Memory B cell (primary cell): ENCODE results near the gene VPS26C.
A peak's percentile ranks its signal among the peaks of the same experiment; 100 is the strongest.
"Not testable (repeated sequence)": the region's sequence is repeated elsewhere in the genome, so short reads cannot be mapped to it uniquely, and the experiment has no call there.

ENCODE experiments used
- ATAC-seq: fragments of 150-1000 bp; cut with Tn5 transposase; 2 replicates; pipeline ENCODE4 v1.10.0; 2021; ENCODE audit warnings: low read depth, mild to moderate bottlenecking, moderate library complexity
- DNase-seq, 2 donors: peaks; one replicate each; pipeline ENCODE4 v3.0.0; 2022; ENCODE audit warnings: low spot score in 2 of 2
- H3K27ac Mint-ChIP-seq: one replicate; pipeline ENCODE4 v1.8.0; 2022; ENCODE audit warnings: mild to moderate bottlenecking, moderate library complexity, mixed read lengths
- H3K27me3 Mint-ChIP-seq: one replicate; pipeline ENCODE4 v1.8.0; 2022; ENCODE audit warnings: mixed read lengths
- H3K36me3 Mint-ChIP-seq: one replicate; pipeline ENCODE4 v1.8.0; 2022; ENCODE audit warnings: mild to moderate bottlenecking, mixed read lengths
- H3K4me1 Mint-ChIP-seq: one replicate; pipeline ENCODE4 v1.8.0; 2022; ENCODE audit warnings: mixed read lengths
- H3K4me3 Mint-ChIP-seq: one replicate; pipeline ENCODE4 v1.8.0; 2022; ENCODE audit warnings: mild to moderate bottlenecking, moderate library complexity, mixed read lengths
- H3K9me3 Mint-ChIP-seq: one replicate; pipeline ENCODE4 v1.8.0; 2022; ENCODE audit warnings: mixed read lengths

The VPS26C gene

GRCh38 chr21:37230632-37231248, 36.4 kb downstream of the VPS26C start:
- Mint-ChIP-seq H3K9me3 (no peaks in the 10 kb centered on the region), H3K4me1 (peaks cover 16% of the 10 kb centered on the region), H3K36me3 (peaks cover 22% of the 10 kb centered on the region), H3K4me3 (peak overlapping the region; percentile 32), H3K27ac (peak overlapping the region; percentile 64), H3K27me3 (no peaks in the 10 kb centered on the region)
- DNase-seq = no peak
- ATAC-seq = no peak

GRCh38 chr21:37228003-37228400, 39.1 kb downstream of the VPS26C start:
- H3K4me1 Mint-ChIP-seq = peaks cover 21% of the 10 kb centered on the region
- DNase-seq = no peak
- H3K36me3 Mint-ChIP-seq = peaks cover 29% of the 10 kb centered on the region
- no peak for ATAC-seq
- H3K27ac Mint-ChIP-seq = no peak overlapping the region
- H3K9me3 Mint-ChIP-seq = no peaks in the 10 kb centered on the region
- H3K4me3 Mint-ChIP-seq = no peak overlapping the region
- H3K27me3 Mint-ChIP-seq = no peaks in the 10 kb centered on the region

GRCh38 chr21:37227071-37228002, 39.8 kb downstream of the VPS26C start:
- Mint-ChIP-seq H3K4me1 (peaks cover 20% of the 10 kb centered on the region), H3K27ac (no peak overlapping the region), H3K36me3 (peaks cover 30% of the 10 kb centered on the region), H3K9me3 (no peaks in the 10 kb centered on the region), H3K4me3 (no peak overlapping the region), H3K27me3 (no peaks in the 10 kb centered on the region)
- DNase-seq = no peak
- ATAC-seq = no peak

- no peaks in the 10 kb centered on the region for H3K27me3 Mint-ChIP-seq
- ATAC-seq (no peak), DNase-seq (no peak)
- H3K4me1 Mint-ChIP-seq = peaks cover 12% of the 10 kb centered on the region
- H3K4me3 Mint-ChIP-seq = no peak overlapping the region
- peak overlapping the region; percentile 63 for H3K27ac Mint-ChIP-seq
- peaks cover 27% of the 10 kb centered on the region for H3K36me3 Mint-ChIP-seq
- H3K9me3 Mint-ChIP-seq = no peaks in the 10 kb centered on the region
Measured at GRCh38 chr21:37226041-37226920, 40.9 kb downstream of the VPS26C start.

GRCh38 chr21:37224861-37225839, 42.0 kb downstream of the VPS26C start:
- H3K36me3 Mint-ChIP-seq = peaks cover 20% of the 10 kb centered on the region
- no peak for ATAC-seq
- H3K4me3 Mint-ChIP-seq = no peak overlapping the region

GRCh38 chr21:37223804-37224345, 43.3 kb downstream of the VPS26C start:
- ATAC-seq (no peak), DNase-seq (no peak)
- H3K4me1 Mint-ChIP-seq = peaks cover 12% of the 10 kb centered on the region
- H3K27me3 Mint-ChIP-seq = no peaks in the 10 kb centered on the region
- H3K9me3 Mint-ChIP-seq = no peaks in the 10 kb centered on the region
- H3K4me3 Mint-ChIP-seq = no peak overlapping the region
- peaks cover 20% of the 10 kb centered on the region for H3K36me3 Mint-ChIP-seq
- no peak overlapping the region for H3K27ac Mint-ChIP-seq

More at GRCh38 chr21:37224861-37225839, 42.0 kb downstream of the VPS26C start:
- Mint-ChIP-seq H3K27ac (peak overlapping the region; percentile 63), H3K4me1 (peaks cover 9% of the 10 kb centered on the region), H3K9me3 (no peaks in the 10 kb centered on the region), H3K27me3 (no peaks in the 10 kb centered on the region)
- DNase-seq = no peak

- not testable (repeated sequence) for DNase-seq, ATAC-seq, H3K27ac Mint-ChIP-seq, H3K9me3 Mint-ChIP-seq, H3K27me3 Mint-ChIP-seq
- Mint-ChIP-seq H3K4me1 (peaks cover 12% of the 10 kb centered on the region), H3K4me3 (peak overlapping the region; percentile 58), H3K36me3 (peaks cover 13% of the 10 kb centered on the region)
Measured at GRCh38 chr21:37222248-37222647, 44.9 kb downstream of the VPS26C start.

- Mint-ChIP-seq H3K4me1 (peaks cover 12% of the 10 kb centered on the region), H3K4me3 (peak overlapping the region; percentile 96)
- peak; percentile 88 for ATAC-seq
Measured at GRCh38 chr21:37220981-37221664, 46.0 kb downstream of the VPS26C start.

GRCh38 chr21:37220433-37220980, 46.6 kb downstream of the VPS26C start:
- peak in 1 of 2 donors; percentile 19 for DNase-seq
- peaks cover 5% of the 10 kb centered on the region for H3K36me3 Mint-ChIP-seq
- H3K9me3 Mint-ChIP-seq = no peaks in the 10 kb centered on the region
- H3K27me3 Mint-ChIP-seq = no peaks in the 10 kb centered on the region
- H3K27ac Mint-ChIP-seq = peak overlapping the region; percentile 91
- peak; percentile 24 for ATAC-seq
- H3K4me3 Mint-ChIP-seq = peak overlapping the region; percentile 96
- H3K4me1 Mint-ChIP-seq = peaks cover 9% of the 10 kb centered on the region

More at GRCh38 chr21:37220981-37221664, 46.0 kb downstream of the VPS26C start:
- Mint-ChIP-seq H3K36me3 (peaks cover 11% of the 10 kb centered on the region), H3K9me3 (no peaks in the 10 kb centered on the region), H3K27me3 (no peaks in the 10 kb centered on the region), H3K27ac (peak overlapping the region; percentile 91)
- peak; percentile 82 to 89 for DNase-seq

GRCh38 chr21:37219761-37220432, 47.2 kb downstream of the VPS26C start:
- Mint-ChIP-seq H3K27me3 (no peaks in the 10 kb centered on the region), H3K4me1 (peaks cover 7% of the 10 kb centered on the region), H3K9me3 (no peaks in the 10 kb centered on the region), H3K36me3 (peaks cover 3% of the 10 kb centered on the region), H3K4me3 (peak overlapping the region; percentile 96), H3K27ac (peak overlapping the region; percentile 91)
- DNase-seq (no peak), ATAC-seq (peak; percentile 1)

GRCh38 chr21:37214952-37215351, 52.2 kb downstream of the VPS26C start:
- Mint-ChIP-seq H3K27me3 (no peaks in the 10 kb centered on the region), H3K4me1 (peaks cover 1% of the 10 kb centered on the region), H3K36me3 (no peaks in the 10 kb centered on the region), H3K27ac (no peak overlapping the region), H3K4me3 (no peak overlapping the region), H3K9me3 (no peaks in the 10 kb centered on the region)
- no peak for ATAC-seq
- DNase-seq = no peak
